ENCODE measurements around the gene ACBD4. TPM values are rescaled to one million over a fixed set of nuclear protein-coding genes. Genes with fewer than 3 reads are reported as not detected.

Gene ACBD4
- total and polyA plus RNA-seq, 10 of the 15 experiments (the other 5 are each of a cell fraction or from before 2014, with no cell fraction given) = 0.20 to 13.8 (median 6.9) TPM

DNA sequence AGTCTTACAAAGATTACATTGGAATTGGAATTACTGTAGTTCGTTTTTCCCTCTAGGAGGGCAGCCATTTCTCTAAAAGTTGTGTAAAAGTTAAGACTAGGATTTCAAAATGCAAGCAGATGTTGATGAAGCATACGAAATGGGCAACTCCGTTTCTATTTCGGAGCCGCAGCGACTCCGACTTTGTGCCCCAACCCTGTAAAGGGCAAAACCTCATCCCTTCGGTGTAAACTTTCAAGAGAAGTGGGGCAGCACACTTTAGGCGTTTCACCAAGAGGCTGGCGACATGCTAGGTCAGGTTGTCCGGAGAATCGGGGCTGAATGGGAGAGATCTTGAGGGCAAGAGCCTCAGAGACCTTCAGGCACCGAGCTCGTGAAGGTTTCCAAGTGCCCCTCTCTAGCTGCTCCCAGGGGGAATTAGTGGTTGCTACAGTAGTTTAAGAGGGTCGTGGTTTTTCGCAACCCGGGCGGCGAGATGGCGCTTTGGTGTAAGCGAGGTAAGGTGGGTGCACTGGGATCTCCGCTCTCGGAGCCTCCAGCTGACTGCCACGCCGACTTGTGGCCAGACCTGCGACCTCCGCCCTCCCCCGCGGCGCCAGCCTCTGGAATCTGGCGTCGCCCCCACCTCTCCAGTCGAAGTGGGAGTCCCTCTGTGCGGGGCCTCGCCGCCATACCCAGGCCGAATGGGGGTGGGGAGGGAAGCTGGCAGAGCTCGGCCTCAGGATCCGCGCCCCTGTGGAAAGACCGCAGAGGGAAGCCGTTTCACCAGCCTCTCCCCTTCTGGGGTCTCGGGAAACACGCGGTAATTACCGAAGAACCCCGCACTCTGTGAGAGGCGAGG is 25.2 kb downstream of the ACBD4 start:
- DNase-seq (ENCODE audit: low read depth, low spot score) (no peak), ATAC-seq (peak; percentile 52), FAIRE-seq (no peak)
- in situ Hi-C loops (cut with MboI) = no loop called here
- peak overlapping the region; percentile 30; the same call in 1 of the 2 replicates for H2AFZ ChIP-seq (ENCODE audit: control insufficient read depth, low read depth, low read length)
- BruUV-seq (replicated peaks) = TSS peak; percentile 77
- peak overlapping the region; percentile 85 for H3K4me2 ChIP-seq (ENCODE audit: control insufficient read depth, insufficient read depth)
- H3K27me3 ChIP-seq (replicated peaks in 1 of 2; ENCODE audit: control insufficient read depth in 2 of 2, insufficient read depth in 2 of 2, low read length in 1 of 2) = no peaks in the 10 kb centered on the region
- H3K36me3 ChIP-seq (ENCODE audit: control insufficient read depth in 2 of 2, insufficient read depth in 2 of 2, low read length in 1 of 2) = no peaks in the 10 kb centered on the region
- ChIA-PET RAD21 (ENCODE audit: unreplicated experiment) (interaction anchor here (0.7 to 4.7 kb wide), 10 partner anchors 11 to 156 kb away, joined by 3 to 100 read pairs (median 4); partner anchors contain the start of genes ACBD4, HEXIM1 and MAP3K14), CTCF (interaction anchor here (0.8 to 7.4 kb wide), 11 partner anchors 10 to 381 kb away, joined by 3 to 199 read pairs (median 5); partner anchors contain the start of genes ACBD4 and HEXIM1), SMC1A (ENCODE audit: uncharacterized antibody, unreplicated experiment) (interaction anchor here (0.6 to 6.4 kb wide), 11 partner anchors 10 to 250 kb away, joined by 3 to 114 read pairs (median 5); partner anchors contain the start of genes ACBD4 and HEXIM1), POLR2A (interaction anchor here (0.6 to 6.6 kb wide), 13 partner anchors 10 to 1001 kb away, joined by 3 to 239 read pairs (median 4); partner anchors contain the start of gene HEXIM1)
- H4K20me1 ChIP-seq (ENCODE audit: control insufficient read depth, insufficient read depth) = no peaks in the 10 kb centered on the region
- WGBS (ENCODE audit: insufficient coverage, insufficient replicate concordance, low lambda C conversion rate, missing lambda C conversion rate) = under 1% methylated on average over 45 of the region's 48 CpGs
- H3K27ac ChIP-seq (ENCODE audit: control insufficient read depth, insufficient read depth) = peak overlapping the region; percentile 98
- peak overlapping the region; percentile 100 for H3K9ac ChIP-seq (ENCODE audit: control insufficient read depth, insufficient read depth, low read length)
- intact Hi-C loops (cut with micrococcal nuclease; ENCODE audit: unreplicated experiment) = loop anchor here (1.0 kb wide), 1 partner anchor 12 kb away; the partner anchor contains the start of gene HEXIM1
- peak overlapping the region; percentile 86 for H3K4me3 ChIP-seq
- H3K79me2 ChIP-seq (ENCODE audit: control insufficient read depth, insufficient read depth, low read length) = peaks cover 40% of the 10 kb centered on the region
- peaks cover 8% of the 10 kb centered on the region for H3K4me1 ChIP-seq (ENCODE audit: control insufficient read depth, insufficient read depth, low read length)
- H3K9me3 ChIP-seq (replicated peaks; ENCODE audit: control insufficient read depth, insufficient read depth, low read length) = no peaks in the 10 kb centered on the region
- TF ChIP-seq, protein P1, sequence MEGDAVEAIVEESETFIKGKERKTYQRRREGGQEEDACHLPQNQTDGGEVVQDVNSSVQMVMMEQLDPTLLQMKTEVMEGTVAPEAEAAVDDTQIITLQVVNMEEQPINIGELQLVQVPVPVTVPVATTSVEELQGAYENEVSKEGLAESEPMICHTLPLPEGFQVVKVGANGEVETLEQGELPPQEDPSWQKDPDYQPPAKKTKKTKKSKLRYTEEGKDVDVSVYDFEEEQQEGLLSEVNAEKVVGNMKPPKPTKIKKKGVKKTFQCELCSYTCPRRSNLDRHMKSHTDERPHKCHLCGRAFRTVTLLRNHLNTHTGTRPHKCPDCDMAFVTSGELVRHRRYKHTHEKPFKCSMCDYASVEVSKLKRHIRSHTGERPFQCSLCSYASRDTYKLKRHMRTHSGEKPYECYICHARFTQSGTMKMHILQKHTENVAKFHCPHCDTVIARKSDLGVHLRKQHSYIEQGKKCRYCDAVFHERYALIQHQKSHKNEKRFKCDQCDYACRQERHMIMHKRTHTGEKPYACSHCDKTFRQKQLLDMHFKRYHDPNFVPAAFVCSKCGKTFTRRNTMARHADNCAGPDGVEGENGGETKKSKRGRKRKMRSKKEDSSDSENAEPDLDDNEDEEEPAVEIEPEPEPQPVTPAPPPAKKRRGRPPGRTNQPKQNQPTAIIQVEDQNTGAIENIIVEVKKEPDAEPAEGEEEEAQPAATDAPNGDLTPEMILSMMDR (IDR thresholded peaks at IDR 0.05 in 2 of 3, conservative IDR thresholded peaks at IDR 0.05 in 1 of 3; ENCODE audit: control insufficient read depth in 2 of 3, extremely low read depth in 1 of 3, insufficient read depth in 1 of 3, low read depth in 3 of 3, low read length in 3 of 3) = peak in 1 of 3 experiments; percentile 26; a peak in 1 of 6 replicates
- TF ChIP-seq EZH2 (IDR thresholded peaks at IDR 0.05; ENCODE audit: borderline replicate concordance, control insufficient read depth, low read depth, low read length) = no peak
- no peak; the same call in 1 of the 2 replicates for TF ChIP-seq SIN3A (IDR thresholded peaks at IDR 0.05; ENCODE audit: low read depth, low read length)
- TF ChIP-seq POLR2AphosphoS5 (IDR thresholded peaks at IDR 0.05; ENCODE audit: low read length) = peak; percentile 89
- no peak for TF ChIP-seq STAT1 (conservative IDR thresholded peaks at IDR 0.05)
- no peak for TF ChIP-seq ZSCAN29 (IDR thresholded peaks at IDR 0.05)
- TF ChIP-seq, protein P2, sequence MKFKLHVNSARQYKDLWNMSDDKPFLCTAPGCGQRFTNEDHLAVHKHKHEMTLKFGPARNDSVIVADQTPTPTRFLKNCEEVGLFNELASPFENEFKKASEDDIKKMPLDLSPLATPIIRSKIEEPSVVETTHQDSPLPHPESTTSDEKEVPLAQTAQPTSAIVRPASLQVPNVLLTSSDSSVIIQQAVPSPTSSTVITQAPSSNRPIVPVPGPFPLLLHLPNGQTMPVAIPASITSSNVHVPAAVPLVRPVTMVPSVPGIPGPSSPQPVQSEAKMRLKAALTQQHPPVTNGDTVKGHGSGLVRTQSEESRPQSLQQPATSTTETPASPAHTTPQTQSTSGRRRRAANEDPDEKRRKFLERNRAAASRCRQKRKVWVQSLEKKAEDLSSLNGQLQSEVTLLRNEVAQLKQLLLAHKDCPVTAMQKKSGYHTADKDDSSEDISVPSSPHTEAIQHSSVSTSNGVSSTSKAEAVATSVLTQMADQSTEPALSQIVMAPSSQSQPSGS (IDR thresholded peaks at IDR 0.05; ENCODE audit: low read length) = 0 out of 2 replicates have a peak, but pooled peaks have one; percentile 12
- TF ChIP-seq MEF2B (IDR thresholded peaks at IDR 0.05; ENCODE audit: partially characterized antibody, poor library complexity, severe bottlenecking) = peak; percentile 29
- no peak for TF ChIP-seq NFIC (IDR thresholded peaks at IDR 0.05; ENCODE audit: low read depth, low read length)
- no peak for TF ChIP-seq HDAC2 (IDR thresholded peaks at IDR 0.05)
- peak in 1 of 2 experiments; percentile 35; a peak in 1 of 3 replicates for TF ChIP-seq EGR1 (IDR thresholded peaks at IDR 0.05; ENCODE audit: borderline replicate concordance in 1 of 2, low read depth in 2 of 2, low read length in 2 of 2)
- TF ChIP-seq IRF4 (IDR thresholded peaks at IDR 0.05; ENCODE audit: low read depth, low read length) = no peak
- TF ChIP-seq NR2C2 (IDR thresholded peaks at IDR 0.05; ENCODE audit: borderline replicate concordance, control insufficient read depth, insufficient read length, low read depth) = no peak
- no peak for TF ChIP-seq ZNF384 (IDR thresholded peaks at IDR 0.05; ENCODE audit: borderline replicate concordance, low read depth, low read length)
- no peak for TF ChIP-seq YY1 (IDR thresholded peaks at IDR 0.05; ENCODE audit: low read depth, low read length)
- no peak for TF ChIP-seq BACH1 (IDR thresholded peaks at IDR 0.05; ENCODE audit: borderline replicate concordance)
- TF ChIP-seq TAF1 (IDR thresholded peaks at IDR 0.05; ENCODE audit: borderline replicate concordance, low read depth, low read length) = no peak
- TF ChIP-seq TCF12 (IDR thresholded peaks at IDR 0.05; ENCODE audit: low read depth, low read length) = no peak; the same call in 1 of the 2 replicates
- no peak for TF ChIP-seq ZNF622 (IDR thresholded peaks at IDR 0.05)
- TF ChIP-seq JUND (IDR thresholded peaks at IDR 0.05; ENCODE audit: low read depth, low read length) = no peak
- TF ChIP-seq NR2F1 (conservative IDR thresholded peaks at IDR 0.05) = no peak
- TF ChIP-seq POLR2A (IDR thresholded peaks at IDR 0.05; ENCODE audit: low read depth, low read length) = peak; percentile 74; the same call in 1 of the 2 replicates

All from GM12878 (cell line).